ENCODE data around the gene ZNF319.

ZNF319 gene

GRCh38 chr16:57956270-57956808, 44.1 kb downstream of the ZNF319 start:
- DNase-seq (ENCODE audit: low read depth in 2 of 2) = no peak

- DNase-seq (ENCODE audit: low read depth in 2 of 2) = no peak
These were observed 44.8 kb downstream of the ZNF319 start for GRCh38 chr16:57955572-57956188.

GRCh38 chr16:57953857-57954256, 46.6 kb downstream of the ZNF319 start:
- DNase-seq (ENCODE audit: low read depth in 2 of 2) = no peak

- no peak for DNase-seq (ENCODE audit: low read depth in 2 of 2)
These were observed 47.6 kb downstream of the ZNF319 start for GRCh38 chr16:57952909-57953308.

GRCh38 chr16:57951204-57951960, 49.1 kb downstream of the ZNF319 start:
- no peak for DNase-seq (ENCODE audit: low read depth in 2 of 2)

- no peak for DNase-seq (ENCODE audit: low read depth in 2 of 2)
These were observed 50.1 kb downstream of the ZNF319 start for GRCh38 chr16:57950382-57950781.

- no peak for DNase-seq (ENCODE audit: low read depth in 2 of 2)
These were observed 50.8 kb downstream of the ZNF319 start for GRCh38 chr16:57949595-57950238.

- no peak for DNase-seq (ENCODE audit: low read depth in 2 of 2)
These were observed 51.5 kb downstream of the ZNF319 start for GRCh38 chr16:57949013-57949412.

GRCh38 chr16:57948027-57948426, 52.4 kb downstream of the ZNF319 start:
- DNase-seq (ENCODE audit: low read depth in 2 of 2) = no peak

- DNase-seq (ENCODE audit: low read depth in 2 of 2) = no peak
These were observed 53.2 kb downstream of the ZNF319 start for GRCh38 chr16:57947261-57947660.

- DNase-seq (ENCODE audit: low read depth in 2 of 2) = no peak
These were observed 54.2 kb downstream of the ZNF319 start for GRCh38 chr16:57946181-57946801.

- DNase-seq (ENCODE audit: low read depth in 2 of 2) = no peak
These were observed 54.7 kb downstream of the ZNF319 start for GRCh38 chr16:57945740-57946138.

- DNase-seq (ENCODE audit: low read depth in 2 of 2) = no peak
These were observed 55.3 kb downstream of the ZNF319 start for GRCh38 chr16:57944970-57945739.

Measured in stimulated activated CD8-positive, alpha-beta memory T cell treated with anti-CD3 and anti-CD28 coated beads, Interleukin-7, amount 100 ng/mL, for 1 hour (primary cell).